HG02798 (cell line): ENCODE results near the gene CSNK2A1.
"Not testable (repeated sequence)": the region's sequence is repeated elsewhere in the genome, so short reads cannot be mapped to it uniquely, and the experiment has no call there.

Experiments used
- ATAC-seq: cut with Tn5 transposase; IDR thresholded peaks from one replicate; pipeline ENCODE4 v1.9.1; 2021; ENCODE audit warnings: mild to moderate bottlenecking; ENCODE audit not compliant: unreplicated experiment, poor library complexity

Gene CSNK2A1

DNA sequence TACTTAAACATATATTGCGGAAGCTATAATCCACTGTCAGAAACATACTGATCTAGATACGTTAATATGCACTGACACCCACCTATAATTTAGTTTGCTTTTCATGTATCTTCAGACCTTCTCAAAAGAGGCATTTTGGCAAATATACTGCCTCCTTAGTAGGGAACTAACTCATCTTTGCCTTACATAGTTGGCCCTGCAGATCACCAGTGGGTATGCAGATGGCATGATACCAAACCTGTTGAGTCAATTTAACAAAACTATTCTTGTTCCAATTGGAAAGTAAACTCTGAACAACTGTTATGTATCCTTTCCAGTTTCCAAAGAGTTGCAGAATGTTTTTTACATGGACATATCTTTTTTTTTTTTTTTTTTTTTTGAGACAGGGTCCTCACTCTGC lies 45.6 kb downstream of the CSNK2A1 start:
- ATAC-seq: no peak

DNA sequence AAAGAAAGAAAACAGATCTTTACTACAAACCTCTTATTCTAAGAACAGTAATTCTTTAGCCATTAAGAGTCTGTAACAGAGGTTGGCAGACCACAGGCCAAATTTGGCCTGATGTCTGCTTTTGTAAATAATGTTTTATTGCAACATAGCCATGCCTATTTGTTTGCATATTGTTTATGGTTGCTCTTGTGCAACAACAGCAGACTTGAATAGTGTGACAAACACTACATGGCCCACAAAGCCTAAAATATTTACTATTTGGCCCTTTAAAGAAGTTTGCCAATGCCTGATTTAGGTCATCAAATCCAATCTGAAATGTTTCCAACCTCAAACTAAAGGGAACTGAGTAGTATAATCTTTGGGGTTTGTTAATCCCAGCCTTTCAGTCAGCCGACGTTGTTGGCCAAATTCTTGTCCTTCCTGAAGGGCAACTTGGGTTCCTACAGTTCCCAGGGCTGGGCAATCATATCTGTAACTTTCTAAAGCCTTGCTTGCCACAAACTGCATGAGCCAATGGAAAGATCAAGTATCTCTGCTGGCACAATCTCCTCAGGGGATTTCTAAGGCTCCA lies 47.4 kb downstream of the CSNK2A1 start:
- ATAC-seq: no peak

DNA sequence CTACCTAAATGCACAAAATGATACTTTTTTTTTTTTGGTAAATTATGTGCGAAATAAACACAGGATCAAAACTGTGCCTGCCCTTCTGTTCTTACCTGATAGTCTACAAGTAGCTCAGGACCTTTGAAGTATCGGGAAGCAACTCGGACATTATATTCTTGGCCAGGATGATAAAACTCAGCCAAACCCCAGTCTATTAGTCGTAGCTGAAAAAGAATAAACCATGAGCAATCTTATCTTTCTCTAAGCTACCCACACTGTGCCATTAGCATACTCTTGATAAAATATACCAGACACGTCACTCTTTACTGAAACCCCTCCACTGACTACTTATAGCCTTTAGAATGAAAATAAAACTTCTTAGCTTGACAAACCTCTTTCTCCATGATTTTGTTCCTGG lies 51.4 kb downstream of the CSNK2A1 start:
- ATAC-seq: no peak

DNA sequence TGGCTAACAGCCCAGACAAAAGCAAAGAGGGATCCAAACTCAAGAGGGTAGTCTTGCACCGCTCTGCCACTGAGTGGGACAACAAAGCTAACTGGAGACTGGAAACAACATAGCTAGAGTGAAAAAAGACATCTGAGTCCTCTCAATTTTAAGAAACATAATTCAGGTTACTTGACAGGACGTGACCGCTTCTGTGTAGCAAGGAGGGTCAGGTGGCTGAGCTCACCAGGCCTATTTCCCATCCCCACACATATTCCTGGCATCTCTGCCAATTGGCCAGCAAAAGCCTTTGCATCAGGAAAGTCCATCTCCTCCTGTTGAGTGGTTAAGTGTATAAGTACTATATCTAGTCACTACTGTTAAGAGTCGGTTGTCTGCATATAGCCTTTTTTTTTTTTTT lies 55.9 kb downstream of the CSNK2A1 start:
- ATAC-seq: no peak

DNA sequence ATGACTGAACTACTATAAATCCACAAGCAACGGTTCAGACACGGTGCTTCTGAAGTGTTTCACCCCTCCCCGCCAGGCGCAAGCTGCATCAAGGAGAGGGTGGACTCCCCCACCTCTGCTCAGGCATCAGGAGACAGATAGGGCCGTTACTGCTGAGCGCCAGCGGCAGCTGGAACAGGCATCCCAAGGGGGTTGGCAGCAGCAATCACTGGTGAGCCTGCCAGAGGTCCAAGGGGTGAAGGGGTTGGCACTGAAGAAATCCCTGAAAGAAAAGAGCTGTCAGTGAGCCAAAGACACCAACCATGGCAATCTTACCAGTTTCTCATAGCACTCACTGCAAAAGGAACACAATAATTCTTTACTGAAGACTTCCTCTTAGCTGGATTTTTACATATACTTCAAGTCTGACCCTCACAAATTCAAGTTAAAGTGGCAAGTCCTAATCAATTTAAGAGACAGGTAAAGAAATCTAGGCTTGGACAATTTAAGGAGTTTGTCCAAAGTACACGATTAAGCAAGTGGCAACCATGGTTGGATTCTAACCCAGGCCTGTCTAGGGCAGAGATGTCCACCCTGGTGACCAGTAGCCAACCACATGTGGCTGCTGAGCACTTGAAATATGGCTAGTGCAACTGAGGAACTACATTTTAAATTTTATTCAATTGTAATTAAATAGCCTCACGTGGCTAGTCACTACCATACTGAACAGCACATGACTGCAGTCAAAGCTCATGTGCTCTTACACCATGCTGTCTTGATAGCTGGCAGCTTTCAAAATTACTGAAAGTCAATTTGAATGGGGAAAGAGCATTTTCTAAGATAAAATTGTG lies 59.6 kb downstream of the CSNK2A1 start:
- no peak for ATAC-seq

DNA sequence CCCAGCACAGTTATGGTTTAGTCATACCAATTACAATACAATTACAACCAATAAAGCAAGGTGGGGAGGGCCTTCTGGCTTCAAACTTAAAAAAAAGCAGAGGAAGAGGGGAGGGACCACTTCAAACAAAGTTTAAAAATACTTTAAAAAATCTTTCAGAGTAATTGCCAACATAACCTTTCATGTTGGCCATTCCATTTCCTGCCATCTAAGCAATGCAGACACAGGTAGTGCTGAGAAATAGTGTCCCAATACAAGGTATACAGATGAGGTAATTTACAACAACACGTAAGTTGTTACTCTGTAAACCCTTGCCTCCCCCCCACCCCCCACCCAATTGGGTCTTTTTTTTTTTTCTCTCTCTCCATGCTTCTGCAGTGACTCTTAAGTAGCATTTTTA lies 62.4 kb downstream of the CSNK2A1 start:
- no peak for ATAC-seq

DNA sequence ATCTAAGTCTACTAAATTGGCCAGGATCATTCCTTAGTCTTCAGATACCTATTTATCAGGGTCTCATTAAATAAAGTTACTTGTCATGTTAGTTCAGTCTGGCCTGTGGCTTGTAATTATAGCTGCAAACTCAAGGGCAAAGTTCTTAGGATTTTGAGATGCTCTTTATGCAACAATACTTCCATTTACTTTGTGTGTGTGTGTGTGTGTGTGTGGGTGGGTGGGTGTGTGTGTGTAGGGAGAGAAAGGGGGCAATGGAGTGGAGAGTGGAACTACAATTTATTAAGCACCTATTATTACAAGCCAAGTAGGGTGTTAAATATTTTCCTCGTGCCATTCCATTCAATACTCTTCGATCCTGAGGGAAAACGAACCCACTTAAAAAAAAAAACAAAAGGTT lies 63.5 kb downstream of the CSNK2A1 start:
- ATAC-seq: no peak

DNA sequence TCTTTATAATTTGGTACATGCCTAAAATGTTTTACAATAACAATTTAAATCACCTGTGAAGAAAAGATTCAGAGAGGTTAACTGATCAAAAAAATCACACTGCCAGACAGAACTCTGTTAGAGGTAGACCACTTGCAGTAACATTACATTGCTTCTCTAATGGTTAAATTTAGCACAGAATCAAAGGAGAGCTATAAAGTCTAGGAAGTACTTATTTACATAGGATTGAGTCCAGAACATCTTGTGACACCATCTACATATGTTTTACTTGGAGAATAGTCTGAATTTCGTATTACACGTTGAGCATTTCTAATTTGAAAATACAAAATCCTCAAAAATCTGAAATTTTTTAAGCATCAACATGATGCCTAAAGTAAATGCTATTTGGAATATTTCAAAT lies 64.1 kb downstream of the CSNK2A1 start:
- ATAC-seq: no peak

DNA sequence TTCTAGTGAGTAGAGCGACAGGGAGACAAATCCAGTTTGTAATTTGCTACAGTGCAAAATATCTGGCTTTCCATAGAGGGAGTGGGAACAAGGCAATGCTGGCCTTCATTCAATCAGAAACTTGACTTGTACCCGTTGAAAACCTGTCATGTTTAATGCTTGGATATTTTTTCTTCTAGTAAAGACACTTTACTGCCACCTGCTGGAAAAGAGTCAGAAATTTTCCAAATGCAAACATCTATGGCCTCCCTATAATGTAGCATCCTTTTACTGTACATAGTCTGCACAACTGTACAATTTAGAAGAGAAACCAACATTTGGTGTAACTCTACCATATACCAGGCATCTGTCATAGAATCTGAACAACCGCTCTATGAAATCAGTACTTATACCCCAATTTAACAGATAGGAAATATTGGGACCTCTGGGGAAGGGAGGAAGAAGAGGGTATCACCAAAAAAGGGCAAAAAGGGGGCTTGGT lies 64.6 kb downstream of the CSNK2A1 start:
- no peak for ATAC-seq

DNA sequence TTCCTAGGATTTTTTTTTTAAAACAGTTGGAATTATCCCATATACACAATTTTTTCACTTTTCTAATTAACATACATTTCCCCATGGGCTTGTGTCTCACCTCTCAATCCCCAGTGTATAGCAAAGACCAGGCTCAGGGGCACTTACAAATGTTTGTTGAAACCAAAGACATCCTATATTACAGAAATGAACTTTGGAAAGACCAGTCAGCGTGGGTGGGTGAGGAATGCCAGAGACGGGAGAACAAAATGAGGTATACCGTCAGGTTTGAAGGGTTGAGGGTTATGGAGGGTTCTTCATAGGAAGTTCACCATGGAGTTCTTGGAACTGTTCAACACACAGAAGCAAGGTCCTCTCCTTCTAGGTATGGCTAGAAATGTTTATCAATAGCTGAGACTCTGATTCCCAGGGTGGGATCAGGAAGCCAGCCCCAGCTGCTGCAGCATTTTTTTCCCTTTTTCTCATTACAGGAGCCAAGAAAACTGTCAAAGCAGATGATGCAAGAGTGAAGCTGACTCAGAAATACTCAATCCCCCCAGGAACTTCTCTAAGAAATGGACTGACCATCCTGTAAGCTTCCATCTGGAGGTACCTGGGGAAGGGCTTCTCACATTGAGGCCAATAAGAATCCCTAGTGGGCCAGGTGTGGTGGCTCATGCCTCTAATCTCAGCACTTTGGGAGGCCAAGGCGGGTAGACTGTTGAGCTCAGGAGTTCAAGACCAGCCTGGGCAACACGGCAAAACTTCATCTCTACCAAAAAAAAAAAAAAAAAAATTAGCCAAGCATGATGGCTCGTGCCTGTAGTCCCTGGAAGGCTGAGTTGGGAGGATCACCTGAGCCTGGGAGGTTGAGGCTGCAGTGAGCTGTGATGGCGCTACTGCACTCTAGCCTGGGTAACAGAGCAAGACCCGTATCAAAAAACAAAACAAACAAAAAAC lies 65.3 kb downstream of the CSNK2A1 start:
- no peak for ATAC-seq

DNA sequence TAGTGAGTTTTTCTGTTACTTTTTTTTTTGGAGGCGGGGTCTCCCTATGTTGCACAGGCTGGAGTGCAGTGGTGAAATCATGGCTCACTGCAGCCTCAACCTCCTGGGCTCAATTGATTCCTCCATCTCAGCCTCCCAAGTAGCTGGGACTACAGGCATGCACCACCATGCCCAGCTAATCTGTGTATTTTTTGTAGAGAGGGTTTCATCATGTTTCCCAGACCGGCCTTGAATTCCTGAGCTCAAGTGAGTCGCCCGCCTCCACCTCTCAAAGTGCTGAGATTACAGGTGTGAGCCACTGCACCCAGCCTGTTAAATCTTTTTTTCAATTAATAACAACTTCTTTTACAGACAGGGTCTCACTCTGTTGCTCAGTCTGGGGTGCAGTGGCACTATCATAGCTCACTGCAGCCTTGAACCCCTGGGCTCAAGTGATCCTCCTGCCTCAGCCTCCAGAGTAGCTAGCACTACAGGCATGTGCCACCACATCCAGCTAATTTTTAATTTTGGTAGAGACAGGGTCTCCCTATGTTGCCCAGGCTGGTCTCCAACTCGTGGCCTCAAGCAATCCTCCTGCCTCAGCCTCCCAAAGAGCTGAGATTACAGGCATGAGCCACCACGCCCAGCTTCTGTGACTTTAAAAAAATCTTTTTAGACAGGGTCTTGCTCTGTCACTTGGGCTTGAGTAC lies 66.9 kb downstream of the CSNK2A1 start:
- not testable (repeated sequence) for ATAC-seq

DNA sequence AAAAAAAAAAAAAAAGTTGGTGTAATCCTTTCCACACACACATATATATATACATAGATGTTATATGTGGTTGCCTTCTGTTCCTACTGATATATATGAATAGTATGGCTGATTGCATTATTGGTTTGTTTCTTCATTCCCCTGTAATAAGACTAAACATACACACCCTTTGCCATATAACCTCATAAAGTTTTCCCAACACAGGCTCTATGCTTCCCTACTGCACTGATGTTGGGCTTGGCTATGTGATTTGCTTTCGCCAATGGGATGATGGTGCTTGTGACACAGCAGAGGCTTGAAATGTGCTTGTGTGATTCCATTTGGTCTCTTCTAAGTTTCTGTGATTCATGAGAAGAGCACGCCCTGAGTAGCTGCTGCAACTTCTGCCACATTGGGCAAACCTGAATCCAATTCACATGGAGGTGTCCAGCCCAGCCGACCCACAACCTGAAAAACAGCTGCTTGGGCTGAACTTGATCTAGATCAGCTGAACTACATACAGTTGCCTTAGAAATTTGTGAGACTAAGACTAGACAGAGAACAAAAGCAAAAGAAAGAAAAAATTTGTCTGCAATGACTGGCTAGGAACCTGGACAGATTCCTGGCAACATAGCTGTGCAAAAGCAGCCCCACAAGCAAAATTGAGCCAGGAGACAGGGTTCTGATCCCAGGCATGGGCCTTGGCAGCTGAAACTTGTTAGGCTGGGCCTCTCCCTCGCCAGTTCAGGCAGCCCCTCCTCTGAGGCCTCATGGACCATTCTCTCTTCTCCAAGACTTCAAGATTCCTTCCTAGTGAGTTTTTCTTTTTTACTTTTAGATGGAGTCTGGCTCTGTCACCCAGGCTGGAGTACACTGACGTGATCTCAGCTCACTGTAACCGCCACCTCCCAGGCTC lies 67.9 kb downstream of the CSNK2A1 start:
- no peak for ATAC-seq

DNA sequence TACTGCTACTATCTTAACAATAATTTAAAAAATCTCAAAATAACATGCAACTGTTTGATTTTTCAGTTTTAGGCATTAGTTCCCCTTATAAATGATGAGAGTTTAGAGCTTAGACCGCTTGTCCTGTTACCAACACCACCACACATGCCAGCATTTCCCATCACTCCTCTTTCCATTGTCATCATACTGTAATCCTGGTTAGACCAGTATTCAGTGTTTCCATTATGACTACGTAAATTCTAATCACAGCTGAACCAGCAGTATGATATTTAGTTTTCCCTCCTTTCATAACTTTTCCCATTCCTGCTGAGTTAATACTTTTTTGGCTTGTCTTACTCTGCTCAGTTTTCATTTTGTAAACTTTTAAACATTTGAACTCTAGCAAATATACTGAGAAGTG lies 69.0 kb downstream of the CSNK2A1 start:
- no peak for ATAC-seq

DNA sequence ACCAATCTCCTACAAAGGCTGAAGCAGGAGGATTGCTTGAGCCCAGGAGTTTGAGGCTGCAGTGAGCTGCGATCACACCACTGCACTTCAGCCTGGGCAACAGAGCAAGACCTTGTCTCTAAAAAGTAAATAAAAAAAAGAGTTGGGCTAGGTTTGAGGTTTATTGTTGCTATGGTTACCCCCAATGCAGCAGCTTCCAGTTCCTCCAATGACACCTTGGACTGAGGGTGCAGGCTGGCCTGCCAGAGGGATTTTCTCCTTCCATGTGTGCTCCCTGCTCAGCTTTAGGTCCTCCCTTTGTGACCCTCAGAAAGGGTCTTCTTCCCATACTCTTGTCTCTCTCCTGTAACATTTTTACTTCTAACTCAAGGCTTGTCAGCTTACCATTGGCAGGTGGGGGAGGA lies 70.7 kb downstream of the CSNK2A1 start:
- ATAC-seq: no peak

DNA sequence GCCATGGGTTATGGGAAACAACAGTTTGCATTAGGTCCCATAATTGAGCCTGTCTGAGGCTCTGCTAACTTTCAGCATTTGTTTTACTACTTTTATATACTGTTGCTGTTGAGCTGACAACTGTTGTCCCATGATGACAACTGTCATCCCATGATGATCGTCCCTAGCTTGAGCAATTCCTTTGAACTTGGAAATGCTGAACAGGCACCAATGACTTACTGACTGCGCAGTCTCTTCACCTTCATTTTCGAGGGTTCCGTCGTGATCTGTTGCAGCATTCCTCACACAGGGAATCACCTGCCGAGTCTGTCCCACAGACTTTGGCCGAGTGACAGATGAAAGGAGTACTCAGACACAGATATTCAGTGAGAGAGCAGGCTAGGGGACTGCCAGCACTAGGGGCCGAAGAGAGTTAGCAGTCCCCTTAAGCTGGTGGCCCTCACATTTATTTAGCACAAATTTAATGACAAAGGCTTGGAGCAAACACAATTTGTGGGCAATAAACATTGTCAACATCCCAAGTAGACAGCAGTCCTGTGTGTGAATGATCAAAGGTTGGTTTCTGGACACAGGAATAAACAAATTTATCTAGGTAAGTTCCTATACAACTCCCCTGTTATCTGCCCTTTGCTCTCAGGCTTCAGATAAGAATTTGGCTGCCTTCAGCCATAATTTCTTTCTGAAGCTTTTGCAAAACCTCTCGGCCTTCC lies 71.3 kb downstream of the CSNK2A1 start:
- ATAC-seq: no peak

DNA sequence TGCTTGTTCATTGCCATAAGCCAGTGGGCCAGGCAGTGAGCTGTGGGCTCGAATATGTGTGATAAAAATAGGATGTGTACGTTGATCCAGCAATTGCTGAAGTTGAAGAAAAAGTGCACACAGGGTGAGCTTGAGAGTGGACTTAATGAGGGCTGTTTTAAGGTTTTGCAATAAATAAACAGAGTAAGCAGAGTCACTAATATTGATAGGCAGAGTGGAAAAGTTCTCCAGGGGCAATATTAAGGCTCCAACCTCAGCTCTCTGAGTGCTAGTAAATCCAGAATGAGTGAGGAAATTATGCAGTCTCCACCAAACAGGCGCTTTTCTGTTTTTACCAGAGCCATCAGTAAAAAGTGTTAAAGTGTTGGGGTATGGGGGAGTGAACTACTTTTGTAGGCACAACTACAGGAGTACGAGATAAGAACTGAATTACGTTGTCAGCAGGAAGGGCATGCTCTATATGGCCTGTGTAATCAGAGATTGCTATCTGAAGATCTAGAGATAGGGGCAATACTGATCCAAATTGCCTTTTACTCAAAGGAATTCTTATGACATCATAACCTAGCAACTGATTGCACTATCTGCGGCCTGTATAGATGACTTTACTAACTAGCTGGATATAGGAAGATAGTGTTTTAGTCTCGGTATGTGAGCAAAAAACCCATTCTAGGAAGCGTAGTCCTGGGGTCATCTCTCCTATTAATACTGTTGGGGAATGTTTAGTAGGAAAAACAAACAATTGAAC lies 73.7 kb downstream of the CSNK2A1 start:
- no peak for ATAC-seq

DNA sequence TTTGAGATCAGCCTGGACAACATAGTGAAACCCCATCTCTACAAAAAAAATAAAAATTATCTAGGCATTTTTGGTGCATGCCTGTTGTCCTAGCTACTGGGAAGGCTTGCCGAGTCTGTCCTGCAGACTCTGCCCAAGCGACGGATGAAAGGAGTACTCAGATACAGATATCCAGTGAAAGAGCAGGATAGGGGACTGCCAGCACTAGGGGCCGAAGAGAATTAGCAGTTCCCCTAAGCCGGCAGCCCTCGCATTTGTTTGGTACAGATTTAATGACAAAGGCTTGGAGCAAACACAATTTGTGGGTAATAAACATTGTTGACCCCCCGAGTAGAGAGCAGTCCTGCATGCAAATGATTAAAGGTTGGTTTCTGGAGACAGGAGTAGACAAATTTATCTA lies 75.8 kb downstream of the CSNK2A1 start:
- no peak for ATAC-seq
